Testis (tissue), 3 donors: ENCODE results near the gene RGPD8. TPM values are rescaled to one million over a fixed set of nuclear protein-coding genes. Genes with fewer than 3 reads are reported as not detected.
"Not testable (repeated sequence)": the region's sequence is repeated elsewhere in the genome, so short reads cannot be mapped to it uniquely, and the experiment has no call there.

Experiments
- DNase-seq: peaks from one replicate; pipeline ENCODE4 v3.0.0-alpha.2; 2019
- H3K27ac ChIP-seq, 2 donors: fragments of 200-600 bp; sonication (generic); one replicate each; pipeline ENCODE4 v1.5.1; 2019
- H3K27me3 ChIP-seq: fragments of 200-600 bp; sonication (generic); one replicate; pipeline ENCODE4 v1.5.1; 2019
- H3K36me3 ChIP-seq: fragments of 200-600 bp; sonication (generic); one replicate; pipeline ENCODE4 v1.5.1; 2017; ENCODE audit warnings: low read depth; ENCODE audit errors: missing control alignments
- H3K4me1 ChIP-seq: fragments of 200-600 bp; sonication (generic); one replicate; pipeline ENCODE4 v1.5.1; 2019
- H3K4me3 ChIP-seq, 2 donors: fragments of 200-600 bp; sonication (generic); one replicate each; pipeline ENCODE4 v1.5.1; 2017 to 2019
- H3K9me3 ChIP-seq: fragments of 200-600 bp; sonication (generic); one replicate; pipeline ENCODE4 v1.5.1; 2017
- POLR2A ChIP-seq: fragments of 450-650 bp; IDR thresholded peaks from one replicate; pipeline ENCODE4 v1.6.1; 2017; ENCODE audit warnings: antibody characterized with exemption, mild to moderate bottlenecking, moderate library complexity
- WGBS, 2 donors: methylation state at CpG; one replicate each; pipeline ENCODE4 v1.1.5; 2018; 5-methylcytosine and 5-hydroxymethylcytosine counted together
- intact Hi-C: fragments of 100-400 bp; cut with DNase I; formaldehyde crosslinking; loops from one replicate; pipeline ENCODE4 v1.15.1; 2023; ENCODE audit warnings: low total_unique reads
- polyA plus RNA-seq: library from polyadenylated mRNA; stranded (reverse); fragments of 350-450 nt; fragmentation: Illumina TruSeq; extraction: RNeasy Lipid Tissue Mini Kit (QIAGEN cat#74804); gene quantifications from one replicate; pipeline ENCODE4 v1.2.3, GENCODE V29; 2014; ENCODE audit warnings: low read depth, low replicate concordance; ENCODE audit not compliant: insufficient read depth
- total RNA-seq, 2 donors: library from RNA; depleted of rRNA; stranded (reverse); fragments of >200 nt; gene quantifications; one replicate each; pipeline ENCODE4 v1.2.3, GENCODE V29; 2016
- TF ChIP-seq, protein P1 (sequence below), 3 experiments: fragments of 450-650 bp in 2 of 3; fragments of 200-600 bp in 1 of 3; sonication (generic) in 1 of 3; IDR thresholded peaks; one replicate each; pipeline ENCODE4 v1.5.1; 2016 to 2019; ENCODE audit warnings: antibody characterized with exemption in 3 of 3, mild to moderate bottlenecking in 2 of 3, moderate library complexity in 1 of 3

The RGPD8 gene
- total and polyA plus RNA-seq, 3 donors from 2014 or later, result 28.0 to 57.2 (median 33.0) TPM

DNA sequence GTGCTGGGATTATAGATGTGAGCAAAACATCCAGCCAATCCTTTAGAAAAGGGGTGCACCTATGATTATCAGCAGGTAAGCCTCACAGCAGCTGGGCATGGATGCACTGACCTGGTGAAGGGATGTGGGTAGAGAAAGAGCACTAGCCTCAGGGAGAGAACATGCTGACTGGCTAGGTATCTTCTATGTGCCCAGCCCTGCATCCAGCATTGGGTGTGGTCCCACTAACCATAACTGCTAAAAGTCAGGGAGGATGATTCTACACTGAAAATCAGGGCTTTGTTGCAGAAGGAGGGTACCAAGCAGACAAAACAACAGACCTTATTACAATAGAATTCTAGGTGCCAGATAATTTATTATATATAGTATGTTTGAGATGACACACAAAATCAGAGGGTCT, 21.1 kb upstream of the RGPD8 start:
- Histone ChIP-seq H3K4me3 (no peak overlapping the region), H3K27ac (no peak overlapping the region), H3K9me3 (no peaks in the 10 kb centered on the region), H3K4me1 (no peaks in the 10 kb centered on the region), H3K27me3 (no peaks in the 10 kb centered on the region), H3K36me3 (no peaks in the 10 kb centered on the region)
- no peak for DNase-seq
- intact Hi-C loops, result no loop called here
- TF ChIP-seq, protein P1, sequence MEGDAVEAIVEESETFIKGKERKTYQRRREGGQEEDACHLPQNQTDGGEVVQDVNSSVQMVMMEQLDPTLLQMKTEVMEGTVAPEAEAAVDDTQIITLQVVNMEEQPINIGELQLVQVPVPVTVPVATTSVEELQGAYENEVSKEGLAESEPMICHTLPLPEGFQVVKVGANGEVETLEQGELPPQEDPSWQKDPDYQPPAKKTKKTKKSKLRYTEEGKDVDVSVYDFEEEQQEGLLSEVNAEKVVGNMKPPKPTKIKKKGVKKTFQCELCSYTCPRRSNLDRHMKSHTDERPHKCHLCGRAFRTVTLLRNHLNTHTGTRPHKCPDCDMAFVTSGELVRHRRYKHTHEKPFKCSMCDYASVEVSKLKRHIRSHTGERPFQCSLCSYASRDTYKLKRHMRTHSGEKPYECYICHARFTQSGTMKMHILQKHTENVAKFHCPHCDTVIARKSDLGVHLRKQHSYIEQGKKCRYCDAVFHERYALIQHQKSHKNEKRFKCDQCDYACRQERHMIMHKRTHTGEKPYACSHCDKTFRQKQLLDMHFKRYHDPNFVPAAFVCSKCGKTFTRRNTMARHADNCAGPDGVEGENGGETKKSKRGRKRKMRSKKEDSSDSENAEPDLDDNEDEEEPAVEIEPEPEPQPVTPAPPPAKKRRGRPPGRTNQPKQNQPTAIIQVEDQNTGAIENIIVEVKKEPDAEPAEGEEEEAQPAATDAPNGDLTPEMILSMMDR (IDR thresholded peaks at IDR 0.05), result no peak
- no peak for TF ChIP-seq POLR2A

DNA sequence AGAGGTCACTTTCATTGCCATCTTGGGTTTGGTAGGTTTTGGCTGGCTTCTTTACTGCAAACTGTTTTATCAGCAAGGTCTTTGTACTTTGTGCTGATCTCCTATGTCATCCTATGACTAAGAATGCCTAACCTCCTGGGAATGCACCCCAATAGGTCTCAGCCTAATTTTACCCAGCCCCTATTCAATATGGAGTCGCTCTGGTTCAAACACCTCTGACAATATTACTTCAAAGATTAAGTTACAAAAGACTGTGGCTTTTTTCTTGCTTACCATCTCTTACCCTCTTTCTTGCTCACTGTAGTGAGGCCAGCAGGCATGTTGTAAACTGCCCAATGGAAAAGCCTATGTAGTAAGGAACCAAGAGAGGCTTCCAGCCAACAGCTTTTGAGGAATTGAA, 17.9 kb upstream of the RGPD8 start:
- TF ChIP-seq POLR2A, result no peak
- TF ChIP-seq, protein P1 (IDR thresholded peaks at IDR 0.05), result no peak
- Histone ChIP-seq H3K27me3 (no peaks in the 10 kb centered on the region), H3K36me3 (no peaks in the 10 kb centered on the region), H3K9me3 (no peaks in the 10 kb centered on the region), H3K27ac (no peak overlapping the region), H3K4me1 (no peaks in the 10 kb centered on the region), H3K4me3 (no peak overlapping the region)
- no peak for DNase-seq
- WGBS, 2 donors, result 88 to 95% methylated on average over 1 of the region's 1 CpG
- intact Hi-C loops, result no loop called here

DNA sequence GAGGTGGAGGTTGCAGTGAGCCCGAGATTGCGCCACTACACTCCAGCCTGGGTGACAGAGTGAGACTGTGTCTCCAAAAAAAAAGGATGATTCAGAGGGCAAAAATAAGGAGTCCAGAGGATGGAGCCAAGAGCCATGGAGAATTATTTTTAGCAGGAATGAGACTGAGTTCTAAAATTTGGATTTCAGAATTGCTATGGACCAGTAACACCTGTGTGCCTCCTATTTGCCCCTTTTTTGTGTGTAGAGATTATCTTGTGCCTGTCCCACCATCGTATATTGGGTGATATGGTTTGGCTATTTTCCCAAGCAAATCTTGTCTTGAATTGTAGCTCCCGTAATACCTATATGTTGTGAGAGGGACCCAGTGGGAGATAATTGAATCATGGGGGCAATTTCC, 16.4 kb upstream of the RGPD8 start:
- H3K27me3 ChIP-seq, result no peaks in the 10 kb centered on the region
- H3K27ac ChIP-seq, result no peak overlapping the region
- H3K4me3 ChIP-seq, result no peak overlapping the region
- no peaks in the 10 kb centered on the region for H3K36me3 ChIP-seq
- H3K4me1 ChIP-seq, result no peaks in the 10 kb centered on the region
- no peaks in the 10 kb centered on the region for H3K9me3 ChIP-seq
- no peak for DNase-seq
- TF ChIP-seq POLR2A, result no peak
- TF ChIP-seq, protein P1 (IDR thresholded peaks at IDR 0.05), result no peak
- 95 to 97% methylated on average over 4 of the region's 4 CpGs for WGBS, 2 donors
- intact Hi-C loops, result no loop called here

DNA sequence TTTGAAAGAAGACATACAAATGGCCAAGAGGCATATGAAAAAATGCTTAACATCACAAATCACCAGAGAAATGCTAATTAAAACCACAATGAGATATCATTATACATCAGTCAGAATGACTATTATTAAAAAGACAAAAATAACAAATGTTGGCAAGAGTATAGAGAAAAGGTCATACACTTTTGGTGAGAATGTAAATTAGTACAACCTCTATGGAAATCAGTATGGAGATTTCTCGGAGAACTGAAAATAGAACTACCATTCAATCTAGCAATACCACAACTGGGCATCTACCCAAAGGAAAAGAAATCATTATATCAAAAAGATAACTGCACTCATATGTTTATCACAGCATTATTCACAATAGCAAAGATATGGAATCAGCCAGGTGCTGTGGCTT, 10.8 kb upstream of the RGPD8 start:
- DNase-seq, H3K4me3 ChIP-seq, H3K9me3 ChIP-seq, H3K36me3 ChIP-seq, H3K27ac ChIP-seq, intact Hi-C loops, H3K27me3 ChIP-seq, H3K4me1 ChIP-seq: not testable (repeated sequence)
- 50% methylated on average over 1 of the region's 1 CpG; no CpG with 5 or more reads in 1 of the 2 donors for WGBS, 2 donors

DNA sequence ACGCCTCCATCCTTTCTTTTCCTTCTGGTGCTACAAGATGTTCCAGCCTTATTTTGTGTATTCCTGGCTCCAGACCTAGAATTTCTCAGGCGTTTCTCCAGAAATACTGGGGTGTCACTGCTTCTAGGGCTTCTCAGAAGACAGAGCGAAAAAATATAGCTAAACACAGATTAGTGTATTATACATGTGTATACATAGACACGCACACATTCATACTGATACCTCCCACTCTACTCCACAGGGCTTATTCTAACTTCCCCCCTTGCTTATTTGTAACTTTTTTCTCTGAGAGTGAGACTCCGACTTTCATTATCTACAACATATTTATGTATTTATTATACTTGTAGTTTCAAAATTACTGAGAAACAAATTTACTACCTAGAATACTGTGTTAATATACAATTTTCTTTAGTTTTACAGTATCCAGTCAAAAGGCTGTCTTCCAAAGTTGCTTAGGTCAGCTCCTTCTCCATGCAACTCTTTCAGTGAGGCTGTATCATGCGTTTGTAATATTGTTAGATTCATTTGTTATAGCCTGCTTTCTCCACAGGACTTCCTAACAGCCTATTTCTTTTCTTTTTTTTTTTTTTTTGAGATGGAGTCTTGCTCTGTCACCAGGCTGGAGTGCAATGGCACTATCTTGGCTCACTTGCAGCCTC, 5.3 kb upstream of the RGPD8 start:
- not testable (repeated sequence) for H3K27ac ChIP-seq, H3K9me3 ChIP-seq, H3K4me3 ChIP-seq, H3K4me1 ChIP-seq, H3K27me3 ChIP-seq, DNase-seq, H3K36me3 ChIP-seq
- WGBS, 2 donors, result 75 to 86% methylated on average over 6 of the region's 6 CpGs
- intact Hi-C loops, result loop anchor here (10.0 kb wide), 1 partner anchor 174 kb away; no protein-coding TSS in a partner anchor

DNA sequence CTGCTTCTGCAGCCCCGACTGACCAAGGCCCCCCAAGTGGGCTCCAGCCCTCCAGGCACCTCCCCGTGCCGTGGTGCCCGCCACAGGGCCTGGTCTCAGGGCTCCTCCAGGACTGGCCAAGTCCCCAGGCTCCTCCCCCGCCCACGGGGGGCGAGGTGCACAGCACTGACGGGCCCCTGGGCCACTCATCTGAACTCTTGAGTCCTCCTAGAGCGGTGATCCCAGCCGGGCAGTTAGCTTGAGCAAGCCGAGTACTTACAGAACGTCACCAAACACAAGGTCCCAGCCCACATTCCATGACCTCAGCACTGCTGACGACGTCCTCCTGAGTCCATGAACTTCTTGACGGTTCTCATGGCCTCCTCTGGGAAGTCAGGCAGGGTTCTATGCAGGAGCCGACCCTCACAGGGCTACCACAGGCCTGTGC, 4.0 kb upstream of the RGPD8 start:
- not testable (repeated sequence) for H3K4me1 ChIP-seq, H3K9me3 ChIP-seq, DNase-seq, H3K36me3 ChIP-seq, H3K27ac ChIP-seq, H3K4me3 ChIP-seq, H3K27me3 ChIP-seq
- 70 to 84% methylated on average over 3 to 16 of the region's 16 CpGs for WGBS, 2 donors
- intact Hi-C loops, result loop anchor here (10.0 kb wide), 1 partner anchor 173 kb away; no protein-coding TSS in a partner anchor

DNA sequence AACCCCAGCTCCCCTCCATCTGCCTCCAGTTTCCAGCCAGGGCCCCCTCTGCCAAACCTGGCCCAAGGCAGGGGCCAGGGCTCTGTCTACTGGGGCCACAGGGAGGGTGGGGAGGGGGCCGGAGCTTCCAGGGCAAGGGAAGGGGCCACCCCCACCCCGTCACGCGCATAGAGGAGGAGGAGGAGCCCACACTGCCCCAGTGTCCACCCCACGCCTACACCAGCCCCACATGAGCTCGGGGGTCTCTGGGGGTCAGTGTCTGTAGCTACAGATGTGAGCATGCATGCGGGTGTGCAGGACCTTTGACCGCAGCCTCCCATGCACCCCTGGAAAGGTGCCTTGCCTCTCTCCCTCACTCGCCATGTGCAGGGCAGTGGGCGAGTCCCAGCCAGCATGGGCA, 3.5 kb upstream of the RGPD8 start:
- 90% methylated on average over 8 of the region's 10 CpGs; no CpG with 5 or more reads in 1 of the 2 donors for WGBS, 2 donors

DNA sequence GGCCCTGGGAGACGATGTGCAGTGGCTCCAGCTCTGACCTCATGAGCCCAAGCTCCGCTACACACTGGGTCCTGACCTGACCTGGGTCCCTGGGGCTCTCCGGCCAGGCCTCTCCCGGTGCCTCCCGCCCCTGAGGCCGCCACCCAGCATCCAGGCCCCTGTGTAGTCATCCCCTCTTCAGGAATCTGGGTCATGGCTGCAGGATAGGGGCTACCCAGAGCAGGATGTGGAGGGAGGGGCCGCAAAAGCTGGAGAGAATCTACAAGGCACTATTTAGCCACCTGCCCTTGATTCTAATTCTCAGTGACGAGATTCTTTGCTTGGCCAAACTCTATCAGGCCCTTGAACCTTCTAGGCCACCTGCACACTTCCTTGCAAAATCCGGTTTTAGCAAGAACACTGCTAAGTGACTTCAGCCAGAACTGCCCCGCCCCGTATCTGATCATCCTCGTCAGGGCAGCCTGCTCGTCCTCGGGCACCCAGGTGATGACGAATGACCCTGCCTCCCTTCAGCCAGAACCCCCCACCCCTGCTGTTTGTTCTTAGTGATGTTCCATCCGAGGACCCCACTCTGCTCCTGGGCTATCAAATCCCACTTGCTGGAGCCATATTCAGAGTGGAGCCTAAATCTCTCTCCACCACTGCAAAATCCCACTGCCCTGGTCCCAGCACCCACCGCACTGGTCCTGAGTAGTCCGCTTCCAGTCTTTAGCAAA, 2.4 kb upstream of the RGPD8 start:
- not testable (repeated sequence) for DNase-seq, H3K4me3 ChIP-seq, H3K27ac ChIP-seq, H3K27me3 ChIP-seq, H3K9me3 ChIP-seq, H3K36me3 ChIP-seq, H3K4me1 ChIP-seq
- WGBS, 2 donors, result 82 to 86% methylated on average over 6 to 18 of the region's 18 CpGs
- intact Hi-C loops, result loop anchor here (10.0 kb wide), 1 partner anchor 171 kb away; no protein-coding TSS in a partner anchor

More for the DNA sequence above, 3.5 kb upstream of the RGPD8 start:
- not testable (repeated sequence) for H3K4me1 ChIP-seq, H3K9me3 ChIP-seq, H3K27ac ChIP-seq, DNase-seq, H3K27me3 ChIP-seq, H3K4me3 ChIP-seq, H3K36me3 ChIP-seq
- intact Hi-C loops, result loop anchor here (10.0 kb wide), 1 partner anchor 172 kb away; no protein-coding TSS in a partner anchor
